ENCODE results near the gene EIF2S2.

EIF2S2 gene

GRCh38 chr20:34088305-34089174 lies 23.5 kb downstream of the EIF2S2 start:
- no peak for DNase-seq (ENCODE audit: low read depth in 2 of 2)

GRCh38 chr20:34085544-34086040 lies 26.5 kb downstream of the EIF2S2 start:
- no peak for DNase-seq (ENCODE audit: low read depth in 2 of 2)

- no peak for DNase-seq (ENCODE audit: low read depth in 2 of 2)
These were observed 27.7 kb downstream of the EIF2S2 start for GRCh38 chr20:34084227-34084923.

- DNase-seq (ENCODE audit: low read depth in 2 of 2), result no peak
These were observed 28.3 kb downstream of the EIF2S2 start for GRCh38 chr20:34083781-34084180.

GRCh38 chr20:34083137-34083536 lies 28.9 kb downstream of the EIF2S2 start:
- DNase-seq (ENCODE audit: low read depth in 2 of 2), result no peak

GRCh38 chr20:34082232-34082887 lies 29.7 kb downstream of the EIF2S2 start:
- no peak for DNase-seq (ENCODE audit: low read depth in 2 of 2)

GRCh38 chr20:34079818-34080217 lies 32.2 kb downstream of the EIF2S2 start:
- no peak for DNase-seq (ENCODE audit: low read depth in 2 of 2)

GRCh38 chr20:34078540-34078939 lies 33.5 kb downstream of the EIF2S2 start:
- DNase-seq (ENCODE audit: low read depth in 2 of 2), result no peak

- no peak for DNase-seq (ENCODE audit: low read depth in 2 of 2)
These were observed 35.1 kb downstream of the EIF2S2 start for GRCh38 chr20:34076952-34077351.

GRCh38 chr20:34075647-34076046 lies 36.4 kb downstream of the EIF2S2 start:
- DNase-seq (ENCODE audit: low read depth in 2 of 2), result no peak

GRCh38 chr20:34074101-34074760 lies 37.8 kb downstream of the EIF2S2 start:
- no peak for DNase-seq (ENCODE audit: low read depth in 2 of 2)

- no peak for DNase-seq (ENCODE audit: low read depth in 2 of 2)
These were observed 39.3 kb downstream of the EIF2S2 start for GRCh38 chr20:34072778-34073177.

GRCh38 chr20:34072076-34072475 lies 40.0 kb downstream of the EIF2S2 start:
- DNase-seq (ENCODE audit: low read depth in 2 of 2), result no peak

GRCh38 chr20:34070859-34071258 lies 41.2 kb downstream of the EIF2S2 start:
- no peak for DNase-seq (ENCODE audit: low read depth in 2 of 2)

- DNase-seq (ENCODE audit: low read depth in 2 of 2), result no peak
These were observed 42.0 kb downstream of the EIF2S2 start for GRCh38 chr20:34070079-34070439.

- peak in 1 of 2 donors; percentile 7 for DNase-seq (ENCODE audit: low read depth in 2 of 2)
These were observed 42.5 kb downstream of the EIF2S2 start for GRCh38 chr20:34069341-34070078.

- DNase-seq (ENCODE audit: low read depth in 2 of 2), result no peak
These were observed 44.0 kb downstream of the EIF2S2 start for GRCh38 chr20:34068001-34068400.

GRCh38 chr20:34066476-34067090 lies 45.5 kb downstream of the EIF2S2 start:
- no peak for DNase-seq (ENCODE audit: low read depth in 2 of 2)

GRCh38 chr20:34065260-34065659 lies 46.8 kb downstream of the EIF2S2 start:
- DNase-seq (ENCODE audit: low read depth in 2 of 2), result no peak

GRCh38 chr20:34064286-34064685 lies 47.8 kb downstream of the EIF2S2 start:
- DNase-seq (ENCODE audit: low read depth in 2 of 2), result no peak
